NCI-H446 treated with DMSO at 0.1 percent for 48 hours (cell line): ENCODE measurements around the gene BNC2.

Experiments
- DNase-seq: peaks from one replicate; lab custom pipeline; 2025; lab: John Stamatoyannopoulos, UW

The BNC2 gene

GRCh38 chr9:16816011-16816410 is 54.5 kb downstream of the BNC2 start:
- DNase-seq = no peak

DNA sequence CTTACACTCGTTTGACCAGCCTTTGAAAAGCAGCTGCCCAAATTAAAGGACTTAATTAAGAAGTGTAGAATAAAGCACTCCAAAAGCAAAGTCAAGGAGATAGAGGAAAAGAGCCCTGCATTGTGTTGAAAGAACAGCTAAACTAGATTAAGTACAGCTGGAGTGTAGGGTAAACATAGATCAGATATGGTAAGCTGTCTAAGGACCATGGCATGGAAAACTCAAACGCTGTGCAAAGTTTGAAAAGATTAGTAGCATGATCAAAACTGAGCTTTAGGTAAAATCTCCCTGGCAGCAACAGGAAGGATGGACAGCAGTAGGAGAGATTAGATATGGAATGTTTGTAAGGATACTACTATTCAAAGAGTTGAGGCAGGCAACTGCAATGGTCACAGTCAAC is 55.4 kb downstream of the BNC2 start:
- no peak for DNase-seq

DNA sequence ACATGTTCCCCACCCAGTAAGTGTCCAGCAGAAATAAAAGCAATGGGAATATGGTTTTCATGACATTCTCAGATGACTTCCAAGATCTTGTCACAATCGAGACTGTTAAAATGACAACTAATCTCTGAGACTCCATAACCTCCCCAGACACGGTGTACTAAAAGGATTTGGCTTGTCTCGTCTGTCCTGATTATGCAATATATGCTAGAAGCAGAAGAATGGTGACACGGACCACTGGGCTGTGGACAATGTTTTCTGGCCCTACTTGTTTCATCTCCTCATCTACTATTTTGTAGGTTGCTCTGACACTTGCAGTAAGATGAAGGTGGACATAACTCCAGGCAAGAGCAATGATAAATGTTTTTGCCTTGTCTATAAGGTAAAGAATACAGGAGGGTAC is 56.6 kb downstream of the BNC2 start:
- DNase-seq = no peak

- no peak for DNase-seq
Measured at GRCh38 chr9:16811987-16812685, 58.3 kb downstream of the BNC2 start.

DNA sequence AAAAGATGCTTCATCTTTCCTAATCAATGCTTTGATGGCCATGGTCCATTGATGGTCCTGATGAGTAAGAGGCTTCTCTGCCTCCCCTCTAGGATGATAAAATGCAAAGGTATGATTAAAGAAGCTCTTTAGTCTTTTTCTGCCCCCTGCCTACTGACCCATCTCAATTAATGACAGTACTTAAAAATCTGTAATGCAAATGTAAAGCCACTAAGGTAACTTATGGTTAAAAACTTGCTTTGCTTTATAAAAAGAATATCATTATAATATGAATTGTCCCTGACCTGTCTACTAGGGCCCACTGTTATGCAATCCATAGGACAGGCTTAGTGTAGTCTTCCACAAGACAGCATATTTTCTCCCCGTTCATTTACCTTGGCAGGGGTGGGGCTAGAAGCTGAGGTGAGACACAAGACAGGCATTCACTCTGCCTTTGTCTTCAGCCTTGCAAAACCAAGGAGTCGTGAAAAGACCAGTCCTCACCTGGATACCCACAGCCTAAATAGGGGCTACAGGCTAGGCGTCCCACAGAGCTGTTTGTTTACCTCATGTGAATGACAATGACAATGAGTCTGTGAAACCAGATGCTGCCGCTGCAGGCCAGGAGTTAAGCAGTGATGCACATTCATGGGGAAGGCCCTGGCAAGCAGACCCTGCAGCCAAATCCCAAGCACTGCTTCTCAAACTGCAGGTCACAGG is 60.4 kb downstream of the BNC2 start:
- no peak for DNase-seq

- no peak for DNase-seq
Measured at GRCh38 chr9:16806674-16807073, 63.8 kb downstream of the BNC2 start.

DNA sequence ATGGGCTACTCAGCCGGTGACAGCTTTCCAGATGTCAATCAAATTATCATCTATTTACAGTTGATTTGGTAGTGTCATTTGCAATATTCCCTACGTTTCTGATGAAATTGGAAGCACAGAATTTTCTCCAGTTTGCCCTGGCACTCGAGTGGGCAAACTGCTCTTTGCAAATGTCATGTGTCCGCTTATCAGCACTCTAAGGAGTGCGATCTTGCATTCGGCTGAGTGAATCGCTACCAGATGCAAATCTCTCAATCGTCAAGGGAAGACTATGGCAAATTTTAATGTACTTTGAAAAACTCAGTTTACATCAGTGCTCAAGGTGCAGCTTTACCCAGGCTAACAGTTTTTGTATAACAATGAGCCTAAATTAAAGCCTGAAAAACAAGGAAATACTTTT is 66.8 kb downstream of the BNC2 start:
- no peak for DNase-seq

GRCh38 chr9:16801871-16802466 is 68.5 kb downstream of the BNC2 start:
- no peak for DNase-seq

DNA sequence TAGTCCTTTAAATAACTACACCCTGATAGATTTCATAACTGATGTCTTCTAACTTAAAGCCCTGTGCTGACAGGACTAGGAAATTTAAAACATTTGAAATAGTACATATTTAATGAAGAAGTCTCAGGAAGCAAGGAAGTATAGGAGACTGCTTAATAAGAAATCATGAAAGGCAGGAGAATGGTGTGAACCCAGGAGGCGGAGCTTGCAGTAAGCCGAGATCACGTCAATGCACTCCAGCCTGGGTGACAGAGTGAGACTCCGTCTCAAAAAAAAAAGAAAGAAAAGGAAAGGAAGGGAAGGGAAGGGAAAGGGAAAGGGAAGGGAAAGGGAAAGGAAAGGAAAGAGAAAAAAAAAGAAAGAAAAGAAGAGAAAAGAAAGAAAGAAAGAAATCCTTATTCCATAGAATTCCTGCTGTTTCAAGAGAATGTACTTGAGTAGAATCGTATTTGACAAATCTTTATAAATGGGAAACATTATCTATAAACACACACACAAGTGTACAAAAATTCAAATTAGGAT is 74.1 kb downstream of the BNC2 start:
- no peak for DNase-seq

DNA sequence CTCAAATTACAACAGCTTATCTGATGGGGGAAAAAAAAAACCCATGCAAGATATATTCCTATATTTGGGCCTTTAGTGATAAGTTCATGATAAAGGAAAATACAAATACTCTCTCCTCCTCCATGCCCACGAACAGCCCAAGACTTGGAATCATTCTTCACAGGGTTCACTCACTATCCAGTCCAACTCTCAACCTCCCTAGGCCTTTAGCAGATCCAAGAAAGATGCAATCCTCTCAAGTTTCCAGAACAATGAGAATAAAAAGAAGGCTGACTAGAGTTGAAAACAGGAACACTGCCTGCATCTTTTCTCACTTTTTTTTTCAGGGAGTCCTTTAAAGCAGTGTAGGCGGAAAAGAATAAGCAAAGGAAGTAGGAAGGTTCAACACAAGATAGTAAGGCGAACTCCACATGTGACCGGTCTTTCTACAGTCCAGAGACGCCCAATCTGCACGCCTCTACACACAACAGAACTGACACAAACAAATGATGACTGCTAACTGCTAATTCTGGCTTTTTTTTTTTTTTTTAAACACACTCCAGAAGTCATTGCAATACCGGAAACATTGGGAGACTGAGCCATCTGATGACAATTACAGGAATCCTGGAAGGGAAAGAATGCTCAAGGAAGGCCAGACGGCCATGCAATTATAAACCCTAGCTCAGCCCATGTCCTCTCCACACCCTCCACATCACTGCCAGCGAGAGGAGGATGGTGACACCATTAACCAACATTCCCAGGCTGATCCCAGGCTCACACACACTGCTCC is 75.4 kb downstream of the BNC2 start:
- DNase-seq = no peak

GRCh38 chr9:16794103-16794502 is 76.4 kb downstream of the BNC2 start:
- no peak for DNase-seq

DNA sequence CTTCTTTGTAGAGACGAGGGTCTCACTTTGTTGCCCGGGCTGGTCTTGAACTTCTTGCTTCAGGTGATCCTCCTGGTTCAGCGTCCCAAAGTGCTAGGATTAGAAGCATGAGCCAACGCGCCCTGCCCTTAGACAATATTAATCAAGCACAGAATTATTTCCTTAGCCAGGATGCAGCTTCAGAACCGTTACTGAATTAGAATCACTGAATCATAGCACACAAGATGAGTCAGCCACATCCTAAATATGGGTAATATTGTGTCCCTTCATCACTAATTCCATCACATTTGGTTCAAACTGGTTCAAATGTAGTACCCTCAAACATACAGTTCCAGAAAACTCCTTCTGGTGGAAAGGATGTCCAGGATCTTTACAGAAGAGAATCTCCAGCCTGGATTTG is 82.7 kb downstream of the BNC2 start:
- DNase-seq = no peak

GRCh38 chr9:16784002-16784401 is 86.5 kb downstream of the BNC2 start:
- no peak for DNase-seq

- DNase-seq = no peak
Measured at GRCh38 chr9:16782490-16782889, 88.0 kb downstream of the BNC2 start.

GRCh38 chr9:16775330-16775729 is 95.1 kb downstream of the BNC2 start:
- DNase-seq = no peak

DNA sequence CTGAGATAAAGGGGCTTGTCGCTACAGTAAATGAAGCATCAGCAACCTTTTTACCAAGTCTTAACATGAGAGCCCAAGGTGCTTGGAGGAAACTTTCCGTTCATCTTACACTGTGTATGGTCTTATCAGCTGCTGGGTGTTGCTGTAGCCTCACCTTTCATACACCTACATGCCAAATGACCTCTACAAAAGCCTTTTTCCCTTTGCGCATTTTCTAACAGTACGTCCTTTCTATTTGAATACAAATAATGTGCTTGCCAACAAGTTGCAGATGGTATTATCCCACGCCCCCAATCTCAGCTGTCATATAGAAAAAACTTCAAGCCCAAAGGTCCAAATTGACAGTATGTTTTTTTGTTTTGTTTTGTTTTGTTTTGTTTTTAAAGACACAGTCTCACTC is 96.9 kb downstream of the BNC2 start:
- DNase-seq = no peak

GRCh38 chr9:16773116-16773515 is 97.4 kb downstream of the BNC2 start:
- no peak for DNase-seq

DNA sequence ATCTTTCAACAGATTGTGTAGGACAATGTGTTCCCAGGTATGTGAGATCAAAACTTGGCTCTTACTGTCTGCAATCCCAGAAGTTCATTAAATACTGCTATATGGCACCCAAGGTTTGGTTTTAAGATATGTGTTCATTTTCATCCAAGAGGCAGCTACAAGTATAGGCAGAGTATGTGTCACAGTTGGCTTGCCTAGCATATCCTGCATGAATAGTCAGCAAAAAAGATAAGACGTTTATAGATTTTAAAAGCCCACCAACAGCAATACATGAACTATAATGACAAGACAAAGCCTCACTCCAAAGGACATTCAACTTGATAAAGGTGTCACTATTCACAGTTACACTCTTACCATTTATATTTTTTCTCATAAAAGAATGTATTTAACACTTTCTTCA is 99.1 kb downstream of the BNC2 start:
- no peak for DNase-seq

- DNase-seq = no peak
Measured at GRCh38 chr9:16769291-16769690, 101.2 kb downstream of the BNC2 start.

DNA sequence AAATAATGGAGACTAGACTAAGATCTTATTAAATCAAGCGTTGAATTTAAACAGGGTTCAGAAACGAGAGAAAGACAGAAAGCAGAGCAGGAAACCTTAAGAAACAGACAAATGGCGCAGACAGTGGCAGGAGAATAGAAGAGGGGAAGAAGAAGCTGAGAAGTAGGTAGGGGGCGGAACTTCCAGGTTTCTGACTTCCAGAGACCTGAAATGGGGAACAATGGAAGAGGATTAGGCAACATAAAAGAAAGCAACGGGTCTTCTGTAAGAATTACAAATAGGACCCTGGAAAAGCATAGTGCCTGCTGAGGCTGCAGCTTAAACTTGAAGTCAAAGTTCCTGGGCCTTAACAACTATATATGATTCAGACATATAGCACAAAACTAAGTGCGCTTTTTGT is 101.7 kb downstream of the BNC2 start:
- DNase-seq = no peak

DNA sequence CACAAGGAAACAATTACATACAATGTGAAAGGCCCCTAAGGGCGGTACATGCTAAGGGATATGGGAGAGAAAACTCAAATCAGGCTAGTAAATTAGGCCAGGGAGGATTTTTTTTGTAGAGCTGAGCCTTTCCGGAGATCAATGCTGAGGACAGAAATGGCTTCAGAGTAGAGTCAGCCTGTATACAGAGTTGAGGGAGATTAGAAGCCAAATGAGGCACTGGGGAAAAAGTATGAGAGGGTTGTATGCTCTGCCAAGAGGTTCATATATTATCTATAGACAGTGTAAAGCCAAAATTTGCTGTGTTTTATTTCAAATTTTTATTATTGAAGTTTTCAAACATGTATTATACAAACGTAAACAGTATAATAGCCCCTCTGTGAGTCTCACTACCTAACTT is 103.1 kb downstream of the BNC2 start:
- DNase-seq = no peak

- no peak for DNase-seq
Measured at GRCh38 chr9:16763946-16764345, 106.5 kb downstream of the BNC2 start.
